CD14-positive monocyte (primary cell): ENCODE results near the gene MRPS5. TPM values are rescaled to one million over a fixed set of nuclear protein-coding genes. Genes with fewer than 3 reads are reported as not detected.

Source experiments
- DNase-seq, 3 donors: peaks; one replicate each; pipeline ENCODE4 v3.0.0-alpha.2; 2011 to 2022
- H2AFZ ChIP-seq: 2 replicates; pipeline ENCODE4 v1.6.0; 2012; ENCODE audit warnings: mild to moderate bottlenecking, low read depth, low read length, inconsistent platforms; ENCODE audit not compliant: insufficient read depth, poor library complexity, severe bottlenecking
- H3K27ac ChIP-seq, 2 donors: 1 replicate in 1 of 2; 2 replicates in 1 of 2; pipeline ENCODE4 v1.5.1; 2012 to 2013; ENCODE audit warnings: low read length in 2 of 2, control low read depth in 1 of 2, inconsistent platforms in 1 of 2, low read depth in 1 of 2, mild to moderate bottlenecking in 1 of 2
- H3K27me3 ChIP-seq, 2 donors: one replicate each; pipeline versions ENCODE4 v1.6.0 to v1.6.1; 2011 to 2013; ENCODE audit warnings: low read length in 2 of 2; ENCODE audit not compliant: control insufficient read depth in 2 of 2, insufficient read depth in 2 of 2
- H3K36me3 ChIP-seq, 2 donors: replicated peaks in 1 of 2; 1 replicate in 1 of 2; 2 replicates in 1 of 2; pipeline versions ENCODE4 v1.5.1 to v1.6.1; 2012 to 2013; ENCODE audit warnings: low read length in 2 of 2, control low read depth in 1 of 2, inconsistent platforms in 1 of 2, mild to moderate bottlenecking in 1 of 2; ENCODE audit not compliant: insufficient read depth in 2 of 2, control insufficient read depth in 1 of 2
- H3K4me1 ChIP-seq, 2 donors: 1 replicate in 1 of 2; 2 replicates in 1 of 2; pipeline versions ENCODE4 v1.5.1 to v1.6.1; 2012 to 2013; ENCODE audit warnings: low read length in 2 of 2, control low read depth in 1 of 2, inconsistent platforms in 1 of 2, mild to moderate bottlenecking in 1 of 2, moderate library complexity in 1 of 2; ENCODE audit not compliant: insufficient read depth in 2 of 2, control insufficient read depth in 1 of 2
- H3K4me2 ChIP-seq: replicated peaks from 2 replicates; pipeline ENCODE3; 2012; ENCODE audit warnings: low read length, moderate library complexity, mild to moderate bottlenecking; ENCODE audit not compliant: poor library complexity, severe bottlenecking; ENCODE audit errors: extremely low read depth
- H3K4me3 ChIP-seq, 3 experiments: fragments of 200-600 bp in 1 of 3; sonication (generic) in 1 of 3; replicated peaks in 1 of 3; 1 replicate in 2 of 3; 2 replicates in 1 of 3; pipeline ENCODE4 v1.5.1; 2011 to 2013; ENCODE audit warnings: low read length in 3 of 3, mild to moderate bottlenecking in 3 of 3, control low read depth in 2 of 3, low read depth in 2 of 3, inconsistent platforms in 1 of 3, moderate library complexity in 1 of 3
- H3K79me2 ChIP-seq: 2 replicates; pipeline ENCODE4 v1.6.0; 2012; ENCODE audit warnings: mild to moderate bottlenecking, control low read depth, inconsistent platforms, low read length, moderate library complexity; ENCODE audit not compliant: insufficient read depth
- H3K9ac ChIP-seq: 2 replicates; pipeline ENCODE4 v1.6.0; 2017; ENCODE audit warnings: low read length, mild to moderate bottlenecking; ENCODE audit not compliant: insufficient read depth, poor library complexity, severe bottlenecking
- H3K9me3 ChIP-seq, 2 donors: replicated peaks in 1 of 2; 1 replicate in 1 of 2; 2 replicates in 1 of 2; pipeline versions ENCODE4 v1.5.1 to v1.6.1; 2012 to 2013; ENCODE audit warnings: low read length in 2 of 2, control low read depth in 1 of 2; ENCODE audit not compliant: control insufficient read depth in 1 of 2, insufficient read depth in 1 of 2
- H4K20me1 ChIP-seq: 2 replicates; pipeline ENCODE4 v1.6.0; 2012; ENCODE audit warnings: mild to moderate bottlenecking, low read length, control low read depth, moderate library complexity; ENCODE audit not compliant: insufficient read depth
- H3K27ac Mint-ChIP-seq, 7 donors: one replicate each; pipeline ENCODE4 v1.8.0; 2020; ENCODE audit warnings: mild to moderate bottlenecking in 7 of 7, mixed read lengths in 7 of 7, moderate library complexity in 6 of 7, inconsistent platforms in 2 of 7
- H3K27me3 Mint-ChIP-seq, 3 donors: one replicate each; pipeline ENCODE4 v1.8.0; 2021 to 2022; ENCODE audit warnings: low read depth in 3 of 3, mild to moderate bottlenecking in 3 of 3, mixed read lengths in 3 of 3, moderate library complexity in 3 of 3, inconsistent platforms in 1 of 3
- H3K36me3 Mint-ChIP-seq, 2 donors: one replicate each; pipeline ENCODE4 v1.8.0; 2020; ENCODE audit warnings: mixed read lengths in 2 of 2, inconsistent platforms in 1 of 2, mild to moderate bottlenecking in 1 of 2
- H3K4me1 Mint-ChIP-seq: one replicate; pipeline ENCODE4 v1.8.0; 2020; ENCODE audit warnings: mild to moderate bottlenecking, mixed read lengths
- H3K4me3 Mint-ChIP-seq, 2 donors: one replicate each; pipeline ENCODE4 v1.8.0; 2020; ENCODE audit warnings: mild to moderate bottlenecking in 2 of 2, mixed read lengths in 2 of 2, moderate library complexity in 1 of 2
- H3K9me3 Mint-ChIP-seq, 7 donors: one replicate each; pipeline ENCODE4 v1.8.0; 2020 to 2022; ENCODE audit warnings: mixed read lengths in 7 of 7, mild to moderate bottlenecking in 6 of 7, moderate library complexity in 6 of 7, inconsistent platforms in 2 of 7
- CTCF ChIP-seq: fragments of 200-600 bp; IDR thresholded peaks from one replicate; pipeline ENCODE4 v1.8.0; 2022; ENCODE audit warnings: antibody characterized with exemption, mild to moderate bottlenecking
- WGBS: methylation state at CpG from one replicate; pipeline ENCODE4 v1.1.5; 2013; ENCODE audit warnings: missing lambda C conversion rate; ENCODE audit not compliant: insufficient coverage; 5-methylcytosine and 5-hydroxymethylcytosine counted together
- intact Hi-C, 2 donors: fragments of 100-400 bp; cut with micrococcal nuclease; formaldehyde crosslinking; loops; one replicate each; pipeline versions ENCODE4 v1.15.0 to v1.15.1; 2023
- polyA plus RNA-seq, 3 donors: library from polyadenylated mRNA; depleted of rRNA in 1 of 3; unstranded in 2 of 3; stranded (reverse) in 1 of 3; fragments of 300-500 nt in 2 of 3; fragments of >200 nt in 1 of 3; fragmentation: Illumina TruSeq in 2 of 3; gene quantifications; 1 replicate in 2 of 3; 2 replicates in 1 of 3; pipeline ENCODE4 v1.2.3, GENCODE V29; 2012 to 2021

Gene MRPS5
- polyA plus RNA-seq, 3 donors = 30.9 to 41.6 (median 35.2) TPM

- H3K27ac Mint-ChIP-seq = peak within 1 kb of the TSS; percentile 95 to 97 (median 97)
- TF ChIP-seq CTCF = no peak
- Histone ChIP-seq H3K4me1 (peaks cover 14 to 16% of the 10 kb centered on the region in 2 donors), H3K9me3 (no peaks in the 10 kb centered on the region), H2AFZ (peak within 1 kb of the TSS; percentile 98), H3K4me3 (peak within 1 kb of the TSS; percentile 78 to 97 (median 96)), H3K9ac (peak within 1 kb of the TSS; percentile 93), H3K4me2 (peak within 1 kb of the TSS; percentile 92), H3K27me3 (no peaks in the 10 kb centered on the region), H4K20me1 (no peaks in the 10 kb centered on the region), H3K36me3 (no peaks in the 10 kb centered on the region), H3K27ac (peak within 1 kb of the TSS; percentile 92 to 99), H3K79me2 (peaks cover 8% of the 10 kb centered on the region)
- H3K36me3 Mint-ChIP-seq = no peaks in the 10 kb centered on the region
- peaks cover 0 to 6% (median 0%) of the 10 kb centered on the region in 3 donors for H3K27me3 Mint-ChIP-seq
- intact Hi-C loops = loop anchor here (2.0 to 5.0 kb wide), 5 partner anchors 42 to 237 kb away; partner anchors contain the start of genes FAHD2A (in 2 of the 2), ZNF892 (in 2 of the 2) and MRPS5 (in 1 of the 2)
- H3K9me3 Mint-ChIP-seq = peaks cover 2 to 22% (median 8%) of the 10 kb centered on the region in 7 donors
- peaks cover 15% of the 10 kb centered on the region for H3K4me1 Mint-ChIP-seq
- under 1% methylated on average over 54 of the region's 56 CpGs for WGBS
- peak within 1 kb of the TSS; percentile 99 to 100 for H3K4me3 Mint-ChIP-seq
- DNase-seq = peak; percentile 94 to 97 (median 96)
These were observed 43.9 kb upstream of the MRPS5 start, which contains the start of gene ZNF2 for GRCh38 chr2:95165371-95166064. ZNF2 (plus strand) TSS chr2:95165809; CDS start chr2:95176227, 10,418 bp downstream.

- peaks cover 19% of the 10 kb centered on the region for H3K4me1 Mint-ChIP-seq
These were observed 43.4 kb upstream of the MRPS5 start for GRCh38 chr2:95165030-95165370.

More at GRCh38 chr2:95165030-95165370, 43.4 kb upstream of the MRPS5 start:
- H3K79me2 ChIP-seq = peaks cover 8% of the 10 kb centered on the region
- no peaks in the 10 kb centered on the region for H3K9me3 ChIP-seq
- H3K36me3 ChIP-seq = no peaks in the 10 kb centered on the region
- Mint-ChIP-seq H3K27me3 (peaks cover 0 to 7% (median 0%) of the 10 kb centered on the region in 3 donors), H3K27ac (peak overlapping the region; percentile 95 to 97 (median 97)), H3K9me3 (peaks cover 2 to 17% (median 8%) of the 10 kb centered on the region in 7 donors), H3K36me3 (no peaks in the 10 kb centered on the region), H3K4me3 (peak overlapping the region; percentile 99 to 100)
- H3K27ac ChIP-seq = peak overlapping the region; percentile 92 to 99
- H4K20me1 ChIP-seq = no peaks in the 10 kb centered on the region
- no peaks in the 10 kb centered on the region for H3K27me3 ChIP-seq
- intact Hi-C loops = loop anchor here (2.0 to 5.0 kb wide), 5 partner anchors 42 to 238 kb away; partner anchors contain the start of genes FAHD2A (in 2 of the 2), ZNF892 (in 2 of the 2) and MRPS5 (in 1 of the 2)
- H3K4me1 ChIP-seq = peaks cover 16 to 19% of the 10 kb centered on the region in 2 donors
- DNase-seq = peak in 1 of 3 donors; percentile 6
- no peak for TF ChIP-seq CTCF
- peak overlapping the region; percentile 98 for H2AFZ ChIP-seq
- H3K9ac ChIP-seq = peak overlapping the region; percentile 93
- peak overlapping the region; percentile 92 for H3K4me2 ChIP-seq
- WGBS = under 1% methylated on average over 8 of the region's 9 CpGs
- H3K4me3 ChIP-seq = peak overlapping the region; percentile 78 to 97 (median 96)
